WERI-Rb-1 (cell line): ENCODE data around the gene NECAP2.

Source experiments
- DNase-seq: peaks from one replicate; pipeline ENCODE4 v3.0.0-alpha.2; 2020
- H3K27ac ChIP-seq: fragments of 250-450 bp; sonication (Bioruptor Pico); 2 replicates; pipeline ENCODE4 v1.5.1; 2020; ENCODE audit warnings: mild to moderate bottlenecking, moderate library complexity
- H3K27me3 ChIP-seq: fragments of 250-450 bp; sonication (Bioruptor Pico); 2 replicates; pipeline ENCODE4 v1.5.1; 2021; ENCODE audit warnings: mild to moderate bottlenecking, low read depth, moderate library complexity; ENCODE audit not compliant: insufficient read depth, severe bottlenecking
- H3K36me3 ChIP-seq: fragments of 250-450 bp; sonication (Bioruptor Pico); 2 replicates; pipeline ENCODE4 v1.5.1; 2020; ENCODE audit warnings: mild to moderate bottlenecking, moderate library complexity
- H3K4me3 ChIP-seq: 2 replicates; pipeline ENCODE4 v1.5.1; 2011; ENCODE audit warnings: low read depth, mild to moderate bottlenecking, control low read depth, low read length
- H3K9me3 ChIP-seq: fragments of 250-450 bp; sonication (Bioruptor Pico); 2 replicates; pipeline ENCODE4 v1.5.1; 2021; ENCODE audit warnings: mild to moderate bottlenecking, moderate library complexity; ENCODE audit not compliant: severe bottlenecking
- CTCF ChIP-seq: IDR thresholded peaks from 2 replicates; pipeline ENCODE4 v1.5.1; 2011; ENCODE audit warnings: low read depth, mild to moderate bottlenecking, control low read depth, inconsistent platforms, low read length

Gene NECAP2

DNA sequence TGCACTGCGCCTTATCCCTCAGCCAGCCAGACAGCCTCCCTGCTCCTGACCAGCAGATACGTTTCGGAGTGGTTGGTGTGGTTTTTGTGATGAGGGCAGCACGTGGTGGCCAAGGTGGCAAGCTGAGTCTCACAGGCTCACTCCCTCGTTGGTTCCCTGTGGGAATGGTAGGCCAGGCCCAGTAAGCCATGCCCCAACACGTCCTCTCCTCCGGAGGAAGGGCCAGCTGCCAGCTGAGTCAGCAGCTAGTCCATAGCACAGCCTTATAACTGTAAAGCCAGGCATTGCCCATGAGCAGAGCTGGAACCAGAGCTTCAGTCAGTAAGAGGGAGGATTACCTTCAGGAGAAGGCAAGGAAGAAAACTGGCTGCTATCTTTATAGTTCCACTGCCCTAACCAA lies 43.9 kb upstream of the NECAP2 start:
- DNase-seq: peak; percentile 44
- Histone ChIP-seq H3K27ac (peak overlapping the region; percentile 15), H3K9me3 (no peaks in the 10 kb centered on the region), H3K36me3 (peaks cover 51% of the 10 kb centered on the region), H3K4me3 (no peak overlapping the region), H3K27me3 (no peaks in the 10 kb centered on the region)
- no peak for TF ChIP-seq CTCF

DNA sequence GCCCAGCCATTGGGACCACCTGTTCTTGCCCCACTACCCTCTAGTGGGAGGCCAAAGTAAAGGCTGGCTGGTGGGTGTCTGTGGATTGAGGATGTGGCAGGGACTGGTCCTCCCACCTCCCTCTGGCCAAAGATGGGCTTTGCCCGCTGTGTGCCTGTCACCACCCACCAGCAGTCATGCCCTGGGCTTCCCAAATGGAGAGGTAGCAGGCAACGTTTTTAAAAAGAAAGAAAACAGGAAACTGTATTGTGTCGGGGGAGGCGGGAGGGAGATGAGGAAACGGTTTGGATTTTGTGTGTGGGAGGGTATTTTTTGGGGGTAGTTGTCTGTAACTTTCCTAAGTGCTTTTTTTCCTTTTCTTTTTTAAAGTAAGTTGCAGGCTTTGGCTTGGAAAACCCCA lies 43.4 kb upstream of the NECAP2 start:
- H3K36me3 ChIP-seq: peaks cover 51% of the 10 kb centered on the region
- no peak overlapping the region for H3K4me3 ChIP-seq
- H3K27ac ChIP-seq: peak overlapping the region; percentile 15; the same call in 1 of the 2 replicates
- H3K9me3 ChIP-seq: no peaks in the 10 kb centered on the region
- no peaks in the 10 kb centered on the region for H3K27me3 ChIP-seq
- no peak for DNase-seq
- TF ChIP-seq CTCF: no peak

- H3K36me3 ChIP-seq: peaks cover 46% of the 10 kb centered on the region
- DNase-seq: peak; percentile 40
Measured at GRCh38 chr1:16398371-16398953, 42.1 kb upstream of the NECAP2 start.

GRCh38 chr1:16402742-16403141 lies 37.8 kb upstream of the NECAP2 start:
- peaks cover 8% of the 10 kb centered on the region for H3K36me3 ChIP-seq
- H3K27me3 ChIP-seq: no peaks in the 10 kb centered on the region
- no peak overlapping the region for H3K4me3 ChIP-seq
- no peak overlapping the region for H3K27ac ChIP-seq
- DNase-seq: no peak
- no peak for TF ChIP-seq CTCF
- H3K9me3 ChIP-seq: no peaks in the 10 kb centered on the region

More at GRCh38 chr1:16398371-16398953, 42.1 kb upstream of the NECAP2 start:
- H3K27ac ChIP-seq: peak overlapping the region; percentile 59
- H3K4me3 ChIP-seq: no peak overlapping the region
- H3K9me3 ChIP-seq: no peaks in the 10 kb centered on the region
- no peaks in the 10 kb centered on the region for H3K27me3 ChIP-seq
- TF ChIP-seq CTCF: no peak

DNA sequence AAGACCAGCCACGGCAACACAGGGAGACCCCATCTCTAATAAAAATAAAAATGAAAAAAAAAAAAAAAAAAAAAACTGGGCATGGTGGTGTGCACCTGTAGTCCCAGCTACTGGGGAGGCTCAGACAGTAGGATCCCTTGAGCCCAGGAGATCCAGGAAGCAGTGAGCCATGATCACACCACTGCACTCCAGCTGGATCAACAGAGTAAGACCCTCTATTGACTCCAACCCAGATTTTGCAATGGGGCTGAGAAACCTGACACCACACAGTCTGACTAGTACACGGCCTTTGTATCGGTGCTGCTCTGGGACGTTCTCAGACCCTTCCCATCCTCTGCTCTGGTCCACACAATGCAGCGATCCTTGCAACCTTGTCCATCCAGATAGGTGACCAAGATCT lies 35.1 kb upstream of the NECAP2 start:
- Histone ChIP-seq H3K9me3 (no peaks in the 10 kb centered on the region), H3K27ac (no peak overlapping the region), H3K27me3 (no peaks in the 10 kb centered on the region), H3K36me3 (no peaks in the 10 kb centered on the region), H3K4me3 (no peak overlapping the region)
- TF ChIP-seq CTCF: no peak
- no peak for DNase-seq

- no peaks in the 10 kb centered on the region for H3K9me3 ChIP-seq
- TF ChIP-seq CTCF: no peak
- no peak overlapping the region for H3K4me3 ChIP-seq
- no peak overlapping the region for H3K27ac ChIP-seq
- DNase-seq: no peak
- no peaks in the 10 kb centered on the region for H3K27me3 ChIP-seq
- H3K36me3 ChIP-seq: no peaks in the 10 kb centered on the region
Measured at GRCh38 chr1:16406868-16407267, 33.7 kb upstream of the NECAP2 start.
